ENCODE data around the gene RNF4.

RNF4 gene

DNA sequence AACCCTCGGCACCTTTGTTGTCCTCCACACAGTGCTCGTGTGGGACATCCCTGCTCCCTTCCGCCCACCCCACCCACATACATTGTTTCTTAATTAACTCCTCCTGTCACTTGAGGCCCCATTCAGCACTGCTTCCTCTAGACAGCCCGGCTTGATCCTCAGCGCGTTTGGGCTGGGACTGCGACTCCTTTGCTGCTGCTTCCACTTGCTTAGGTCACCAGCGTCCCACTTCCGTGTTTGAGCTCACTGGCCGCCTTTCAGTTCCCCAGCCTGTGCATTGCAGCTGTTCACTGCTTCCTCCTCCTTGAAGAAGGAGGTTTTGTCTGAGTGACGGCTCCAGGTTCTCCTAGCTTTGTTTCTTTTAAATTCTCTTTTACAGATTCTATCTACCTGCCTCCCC is 16.1 kb downstream of the RNF4 start:
- Histone ChIP-seq H3K4me3 (no peak overlapping the region), H3K9me3 (ENCODE audit: low read depth, low read length) (no peaks in the 10 kb centered on the region), H3K27ac (0 out of 2 replicates have a peak overlapping the region, but pooled peaks have one; percentile 2), H3K9ac (ENCODE audit: insufficient read length) (no peak overlapping the region), H3K36me3 (ENCODE audit: insufficient read depth, low read length) (peaks cover 25% of the 10 kb centered on the region; the same call in 1 of the 2 replicates)
- TF ChIP-seq EZH2 (IDR thresholded peaks at IDR 0.05) (no peak), POLR2AphosphoS5 (IDR thresholded peaks at IDR 0.05; ENCODE audit: borderline replicate concordance, low read depth, low read length) (no peak), FOXP2 (optimal IDR thresholded peaks at IDR 0.05; ENCODE audit: control extremely low read depth, extremely low read length, insufficient read depth) (no peak)
- no peak for DNase-seq (ENCODE audit: low read depth, low spot score)

DNA sequence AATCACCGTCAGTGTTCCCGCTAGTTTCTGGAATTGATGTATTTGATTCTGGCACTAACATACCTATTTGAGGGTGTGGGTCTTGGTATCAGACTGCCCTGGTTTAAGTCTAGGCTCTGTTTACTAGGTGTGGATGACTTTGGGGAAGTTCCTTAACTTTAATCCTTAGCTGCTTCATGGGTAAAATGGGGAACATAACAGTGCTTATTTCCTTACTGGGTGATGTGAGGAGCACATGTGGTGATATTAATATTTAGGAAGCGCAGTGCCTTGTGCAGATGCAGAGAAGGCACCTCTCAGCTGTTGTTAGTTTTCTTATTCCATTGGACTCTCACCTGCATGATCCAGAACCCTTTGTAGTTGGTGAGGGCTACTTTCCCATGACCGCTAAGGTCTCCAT is 17.1 kb downstream of the RNF4 start:
- no peak overlapping the region for H3K9ac ChIP-seq (ENCODE audit: insufficient read length)
- peak overlapping the region; percentile 2; the same call in 1 of the 2 replicates for H3K27ac ChIP-seq
- H3K4me3 ChIP-seq: no peak overlapping the region
- no peaks in the 10 kb centered on the region for H3K9me3 ChIP-seq (ENCODE audit: low read depth, low read length)
- TF ChIP-seq FOXP2 (optimal IDR thresholded peaks at IDR 0.05; ENCODE audit: control extremely low read depth, extremely low read length, insufficient read depth): no peak
- TF ChIP-seq EZH2 (IDR thresholded peaks at IDR 0.05): no peak
- no peak for TF ChIP-seq POLR2AphosphoS5 (IDR thresholded peaks at IDR 0.05; ENCODE audit: borderline replicate concordance, low read depth, low read length)
- DNase-seq (ENCODE audit: low read depth, low spot score): no peak
- H3K36me3 ChIP-seq (ENCODE audit: insufficient read depth, low read length): peaks cover 33% of the 10 kb centered on the region

DNA sequence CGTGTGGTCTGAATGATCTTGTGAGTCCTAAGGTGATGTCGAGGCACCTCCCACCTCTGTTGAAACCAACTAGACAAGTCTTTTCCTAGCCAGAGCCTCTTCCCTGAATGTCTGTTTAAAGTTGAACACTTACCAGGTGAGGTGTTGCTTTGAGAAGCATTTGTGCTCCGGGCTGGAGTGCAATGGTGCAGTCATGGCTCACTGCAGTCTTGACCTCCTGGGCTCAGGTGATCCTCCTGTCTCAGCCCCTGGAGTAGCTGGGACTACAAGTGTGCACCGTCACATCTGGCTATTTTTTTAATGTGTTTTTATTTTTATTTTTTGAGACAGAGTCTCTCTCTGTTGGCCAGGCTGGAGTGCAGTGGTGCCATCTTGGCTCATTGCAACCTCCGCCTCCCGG is 18.1 kb downstream of the RNF4 start:
- DNase-seq (ENCODE audit: low read depth, low spot score): no peak
- Histone ChIP-seq H3K4me3 (no peak overlapping the region), H3K36me3 (ENCODE audit: insufficient read depth, low read length) (peaks cover 42% of the 10 kb centered on the region), H3K9me3 (ENCODE audit: low read depth, low read length) (no peaks in the 10 kb centered on the region), H3K9ac (ENCODE audit: insufficient read length) (no peak overlapping the region), H3K27ac (no peak overlapping the region)
- TF ChIP-seq EZH2 (IDR thresholded peaks at IDR 0.05) (no peak), FOXP2 (optimal IDR thresholded peaks at IDR 0.05; ENCODE audit: control extremely low read depth, extremely low read length, insufficient read depth) (no peak), POLR2AphosphoS5 (IDR thresholded peaks at IDR 0.05; ENCODE audit: borderline replicate concordance, low read depth, low read length) (no peak)

DNA sequence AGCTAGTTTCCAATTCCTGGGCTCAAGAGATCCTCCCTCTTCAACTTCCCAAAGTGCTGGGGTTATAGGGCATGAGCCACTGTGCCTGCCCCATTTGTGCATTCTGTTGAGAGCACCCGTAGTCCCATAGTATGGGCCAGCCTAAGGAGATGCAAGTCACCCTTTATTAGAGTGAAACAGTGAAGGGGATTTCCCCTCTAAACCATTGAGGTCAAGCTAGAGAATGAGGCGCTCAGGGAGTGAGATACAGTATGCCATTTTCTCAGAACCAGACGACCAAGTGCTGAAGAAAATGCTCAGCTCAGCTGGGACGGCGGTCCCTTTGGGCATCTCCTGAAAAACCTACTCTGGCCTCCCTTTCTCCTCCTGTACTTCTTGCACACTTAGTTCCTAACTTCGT is 18.7 kb downstream of the RNF4 start:
- DNase-seq (ENCODE audit: low read depth, low spot score): no peak
- Histone ChIP-seq H3K9ac (ENCODE audit: insufficient read length) (no peak overlapping the region), H3K36me3 (ENCODE audit: insufficient read depth, low read length) (peaks cover 48% of the 10 kb centered on the region), H3K4me3 (no peak overlapping the region), H3K9me3 (ENCODE audit: low read depth, low read length) (no peaks in the 10 kb centered on the region), H3K27ac (no peak overlapping the region)
- TF ChIP-seq FOXP2 (optimal IDR thresholded peaks at IDR 0.05; ENCODE audit: control extremely low read depth, extremely low read length, insufficient read depth): no peak
- TF ChIP-seq EZH2 (IDR thresholded peaks at IDR 0.05): no peak
- TF ChIP-seq POLR2AphosphoS5 (IDR thresholded peaks at IDR 0.05; ENCODE audit: borderline replicate concordance, low read depth, low read length): no peak

DNA sequence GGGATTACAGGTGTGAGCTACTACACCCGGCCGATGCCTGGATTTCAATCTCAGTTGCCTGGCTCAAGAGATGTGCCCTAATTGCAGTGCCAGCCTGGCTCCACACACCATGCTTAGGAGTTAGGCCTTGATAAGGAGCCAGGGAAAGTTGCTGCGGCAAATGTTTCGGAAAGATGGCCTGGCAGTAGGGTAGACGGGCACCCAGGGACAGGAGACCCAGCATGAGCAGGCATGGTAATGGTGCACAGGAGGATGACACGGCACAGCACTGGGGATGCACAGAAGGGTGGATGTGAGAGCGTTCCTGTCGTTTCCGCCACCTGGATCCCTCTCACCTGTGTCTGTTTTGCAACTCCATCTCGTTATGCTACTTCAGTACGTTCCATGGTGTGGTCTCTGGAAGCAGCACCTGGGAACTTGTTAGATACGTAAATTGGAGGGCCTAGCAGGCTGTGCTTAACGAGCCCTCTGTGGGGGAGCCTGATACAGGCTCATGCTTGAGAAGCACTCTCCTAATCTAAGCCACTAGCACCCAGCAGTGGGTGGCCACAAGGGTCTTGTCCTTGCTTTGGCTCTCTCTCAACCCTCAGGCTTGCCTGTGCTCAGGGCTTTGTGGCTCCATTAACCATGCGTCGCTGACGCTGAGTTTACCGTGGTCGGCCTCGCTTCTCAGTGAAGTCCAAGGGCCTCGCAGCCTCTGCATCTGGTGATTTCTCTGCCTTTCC is 20.3 kb downstream of the RNF4 start:
- H3K36me3 ChIP-seq (ENCODE audit: insufficient read depth, low read length): peaks cover 62% of the 10 kb centered on the region
- no peak overlapping the region for H3K9ac ChIP-seq (ENCODE audit: insufficient read length)
- TF ChIP-seq EZH2 (IDR thresholded peaks at IDR 0.05): no peak
- TF ChIP-seq POLR2AphosphoS5 (IDR thresholded peaks at IDR 0.05; ENCODE audit: borderline replicate concordance, low read depth, low read length): no peak
- TF ChIP-seq FOXP2 (optimal IDR thresholded peaks at IDR 0.05; ENCODE audit: control extremely low read depth, extremely low read length, insufficient read depth): no peak
- no peak overlapping the region for H3K4me3 ChIP-seq
- H3K9me3 ChIP-seq (ENCODE audit: low read depth, low read length): no peaks in the 10 kb centered on the region
- H3K27ac ChIP-seq: peak overlapping the region; percentile 72
- DNase-seq (ENCODE audit: low read depth, low spot score): no peak

DNA sequence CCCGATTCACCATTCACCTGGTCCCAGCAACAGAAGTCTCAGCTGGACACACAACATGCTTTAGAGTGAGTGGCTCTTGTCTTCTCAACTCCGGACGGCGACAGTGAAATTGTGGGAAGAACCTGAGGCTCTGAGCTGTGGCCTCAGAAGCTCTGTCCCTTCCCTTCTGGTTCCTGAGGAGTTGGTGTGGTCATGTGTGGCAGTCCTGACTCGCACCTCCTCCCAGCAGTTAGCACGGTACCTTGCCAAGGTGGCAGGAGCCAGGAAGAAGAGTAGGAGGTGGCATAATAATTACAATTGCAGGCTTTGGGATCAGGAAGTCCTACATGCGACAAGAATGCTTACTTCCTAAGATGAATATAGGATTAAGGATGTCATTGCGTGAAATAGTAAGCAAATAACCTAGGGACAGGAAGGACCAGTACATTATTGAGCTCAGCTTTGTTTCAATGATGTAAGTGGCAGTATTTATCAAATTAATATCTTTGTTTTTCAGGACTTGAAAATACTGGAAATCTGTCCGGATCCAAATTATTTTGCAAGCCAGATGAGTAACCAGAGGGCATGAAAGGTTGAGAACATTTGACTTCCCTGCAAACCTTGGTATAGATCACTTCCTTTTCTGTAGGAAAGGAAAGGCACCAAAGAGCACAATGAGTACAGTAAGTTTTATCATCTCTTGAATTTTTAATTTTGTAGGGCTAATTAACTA is 21.1 kb downstream of the RNF4 start:
- Histone ChIP-seq H3K9me3 (ENCODE audit: low read depth, low read length) (no peaks in the 10 kb centered on the region), H3K9ac (ENCODE audit: insufficient read length) (no peak overlapping the region), H3K36me3 (ENCODE audit: insufficient read depth, low read length) (peaks cover 67% of the 10 kb centered on the region), H3K4me3 (no peak overlapping the region), H3K27ac (peak overlapping the region; percentile 72)
- TF ChIP-seq EZH2 (IDR thresholded peaks at IDR 0.05): no peak
- DNase-seq (ENCODE audit: low read depth, low spot score): no peak

DNA sequence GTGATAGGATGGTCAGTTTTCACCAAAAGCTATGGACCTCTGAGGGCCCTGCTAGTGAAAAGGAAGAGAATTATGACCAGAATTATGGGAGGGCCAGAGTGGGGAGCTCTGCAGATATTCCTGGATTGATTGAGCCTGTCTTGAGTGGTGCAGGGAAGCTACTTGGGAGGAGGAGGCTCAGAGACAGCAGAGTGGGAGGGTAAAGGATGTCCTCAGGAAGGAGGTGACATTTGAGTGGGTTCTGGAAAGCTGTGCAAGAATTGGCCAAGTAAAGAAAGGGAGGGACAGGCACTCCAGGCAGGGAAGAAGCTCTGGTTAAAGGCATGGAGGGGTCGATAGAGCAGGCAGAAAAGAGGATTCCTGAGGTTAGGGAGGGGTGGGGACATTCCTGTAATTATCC is 24.1 kb downstream of the RNF4 start:
- DNase-seq (ENCODE audit: low read depth, low spot score): no peak
- TF ChIP-seq FOXP2 (optimal IDR thresholded peaks at IDR 0.05; ENCODE audit: control extremely low read depth, extremely low read length, insufficient read depth) (no peak), POLR2AphosphoS5 (IDR thresholded peaks at IDR 0.05; ENCODE audit: borderline replicate concordance, low read depth, low read length) (no peak), EZH2 (IDR thresholded peaks at IDR 0.05) (no peak)
- Histone ChIP-seq H3K36me3 (ENCODE audit: insufficient read depth, low read length) (peaks cover 86% of the 10 kb centered on the region), H3K27ac (peak overlapping the region; percentile 10; the same call in 1 of the 2 replicates), H3K9ac (ENCODE audit: insufficient read length) (no peak overlapping the region), H3K4me3 (no peak overlapping the region), H3K9me3 (ENCODE audit: low read depth, low read length) (no peaks in the 10 kb centered on the region)

DNA sequence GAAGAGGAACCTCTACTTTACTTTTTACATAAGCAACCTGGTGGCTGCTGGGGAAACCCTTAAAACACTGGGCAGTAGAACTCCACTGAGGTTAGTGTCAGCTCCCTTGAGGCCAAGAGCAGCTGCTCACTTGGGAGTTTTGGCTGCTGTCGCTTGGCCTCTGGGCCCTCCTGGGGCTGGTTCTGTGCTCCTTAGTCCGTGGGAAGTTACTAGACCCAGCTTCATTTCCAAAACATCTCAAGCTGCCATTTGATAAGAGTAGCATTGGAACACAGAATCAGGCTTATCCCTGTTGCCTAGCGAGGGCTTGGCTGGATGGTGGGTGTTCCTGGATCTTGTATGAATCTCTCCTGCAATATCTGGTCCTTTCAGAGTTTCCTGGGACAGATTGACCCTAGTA is 26.1 kb downstream of the RNF4 start:
- H3K9ac ChIP-seq (ENCODE audit: insufficient read length): no peak overlapping the region
- DNase-seq (ENCODE audit: low read depth, low spot score): no peak
- TF ChIP-seq EZH2 (IDR thresholded peaks at IDR 0.05) (no peak), FOXP2 (optimal IDR thresholded peaks at IDR 0.05; ENCODE audit: control extremely low read depth, extremely low read length, insufficient read depth) (no peak), POLR2AphosphoS5 (IDR thresholded peaks at IDR 0.05; ENCODE audit: borderline replicate concordance, low read depth, low read length) (no peak)
- no peak overlapping the region for H3K4me3 ChIP-seq
- H3K36me3 ChIP-seq (ENCODE audit: insufficient read depth, low read length): peaks cover 91% of the 10 kb centered on the region
- H3K9me3 ChIP-seq (ENCODE audit: low read depth, low read length): no peaks in the 10 kb centered on the region
- H3K27ac ChIP-seq: no peak overlapping the region
